HCT116 (cell line): ENCODE measurements around the gene SEC61A1. TPM values are rescaled to one million over a fixed set of nuclear protein-coding genes. Genes with fewer than 3 reads are reported as not detected.

Source experiments
- ATAC-seq: fragments of 200-7000 bp; cut with Tn5 transposase; 2 replicates; pipeline ENCODE4 v1.9.1; 2020; ENCODE audit warnings: mild to moderate bottlenecking, moderate library complexity
- BruUV-seq: library from RNA; stranded (reverse); fragments of 400-500 nt; replicated peaks from 2 replicates; lab custom pipeline; 2021; lab: Mats Ljungman, UMichigan
- CTCF ChIA-PET: fragments of 300-600 bp; sonication (Branson Sonifier 250); formaldehyde crosslinking; loops from one replicate; lab custom pipeline; 2021; ENCODE audit warnings: antibody characterized with exemption; lab: Charles Lee
- POLR2A ChIA-PET: fragments of 300-600, 350-600 bp; sonication (Branson Sonifier 250); formaldehyde crosslinking; loops from one replicate; lab custom pipeline; 2021; ENCODE audit warnings: antibody characterized with exemption; lab: Charles Lee
- RAD21 ChIA-PET, 2 experiments: fragments of 300-600 bp; sonication (Branson Sonifier 250); formaldehyde crosslinking; loops; one replicate each; lab custom pipeline; 2023; ENCODE audit warnings: low total read pairs in 2 of 2; ENCODE audit not compliant: uncharacterized antibody in 2 of 2, unreplicated experiment in 2 of 2, low non-redundant PET in 1 of 2; lab: Charles Lee
- DNase-seq: peaks from one replicate; pipeline ENCODE4 v3.0.0-alpha.2; 2010; ENCODE audit warnings: low read depth, low spot score
- H2AFZ ChIP-seq: fragments of 200-600 bp; shearing (Covaris generic), sonication (generic); 2 replicates; pipeline ENCODE4 v1.6.1; 2017; ENCODE audit warnings: low read depth, mixed run types, mixed read lengths, antibody characterized with exemption, low read length; ENCODE audit not compliant: poor library complexity, severe bottlenecking
- H3K27ac ChIP-seq: 2 replicates; pipeline ENCODE4 v1.5.1; 2012; ENCODE audit warnings: low read depth, low read length
- H3K27me3 ChIP-seq: fragments of 200-600 bp; sonication (generic); 2 replicates; pipeline ENCODE4 v1.6.1; 2016; ENCODE audit warnings: mixed run types, low read length, mixed read lengths; ENCODE audit not compliant: insufficient read depth
- H3K36me3 ChIP-seq, 2 experiments: fragments of 200-500 bp in 1 of 2; fragments of 200-600 bp in 1 of 2; sonication (Bioruptor generic) in 1 of 2; sonication (generic) in 1 of 2; 2 replicates each; pipeline versions ENCODE4 v1.5.1 to v1.6.1; 2014 to 2016; ENCODE audit warnings: low read length in 2 of 2, inconsistent platforms in 1 of 2, mixed read lengths in 1 of 2, mixed run types in 1 of 2; ENCODE audit not compliant: insufficient read depth in 2 of 2, control insufficient read depth in 1 of 2
- H3K4me1 ChIP-seq, 2 experiments: fragments of 200-600 bp in 1 of 2; sonication (generic) in 1 of 2; 2 replicates each; pipeline versions ENCODE4 v1.5.1 to v1.6.1; 2012 to 2017; ENCODE audit warnings: low read length in 2 of 2, inconsistent platforms in 1 of 2, mild to moderate bottlenecking in 1 of 2, mixed read lengths in 1 of 2, mixed run types in 1 of 2, moderate library complexity in 1 of 2; ENCODE audit not compliant: insufficient read depth in 2 of 2, control insufficient read depth in 1 of 2
- H3K4me2 ChIP-seq: fragments of 200-600 bp; sonication (generic); 2 replicates; pipeline ENCODE4 v1.6.1; 2017; ENCODE audit warnings: mixed run types, low read length, mixed read lengths
- H3K4me3 ChIP-seq, 2 experiments: fragments of 200-600 bp in 1 of 2; sonication (generic) in 1 of 2; replicated peaks in 1 of 2; 2 replicates each; pipeline ENCODE4 v1.5.1; 2011 to 2016; ENCODE audit warnings: low read length in 2 of 2, control low read depth in 1 of 2, low read depth in 1 of 2, mild to moderate bottlenecking in 1 of 2, mixed read lengths in 1 of 2, mixed run types in 1 of 2
- H3K79me2 ChIP-seq: fragments of 200-600 bp; sonication (generic); 2 replicates; pipeline ENCODE4 v1.6.1; 2017; ENCODE audit warnings: mild to moderate bottlenecking, mixed run types, low read length, moderate library complexity, mixed read lengths; ENCODE audit not compliant: insufficient read depth
- H3K9ac ChIP-seq: fragments of 200-600 bp; sonication (generic); 2 replicates; pipeline ENCODE4 v1.6.1; 2016; ENCODE audit warnings: low read length, mixed read lengths
- H3K9me2 ChIP-seq: fragments of 200-600 bp; sonication (generic), shearing (Covaris generic); 2 replicates; pipeline ENCODE4 v1.6.1; 2017; ENCODE audit warnings: mixed run types, mild to moderate bottlenecking, moderate library complexity; ENCODE audit not compliant: insufficient read depth
- H3K9me3 ChIP-seq, 2 experiments: fragments of 200-500 bp in 1 of 2; fragments of 200-600 bp in 1 of 2; sonication (Bioruptor generic) in 1 of 2; sonication (generic) in 1 of 2; 2 replicates each; pipeline ENCODE4 v1.6.1; 2014 to 2017; ENCODE audit warnings: low read length in 2 of 2, mixed read lengths in 2 of 2, inconsistent platforms in 1 of 2, low read depth in 1 of 2, mild to moderate bottlenecking in 1 of 2, mixed run types in 1 of 2, moderate library complexity in 1 of 2; ENCODE audit not compliant: control insufficient read depth in 1 of 2, insufficient read depth in 1 of 2
- H4K20me1 ChIP-seq: fragments of 200-600 bp; sonication (generic), shearing (Covaris generic); 2 replicates; pipeline ENCODE4 v1.6.1; 2017; ENCODE audit warnings: mixed run types, mild to moderate bottlenecking, moderate library complexity; ENCODE audit not compliant: insufficient read depth
- ATF3 ChIP-seq: IDR thresholded peaks from 2 replicates; pipeline ENCODE4 v1.6.1; 2012
- CBX3 ChIP-seq: IDR thresholded peaks from 2 replicates; pipeline ENCODE4 v1.6.1; 2012; ENCODE audit warnings: low read depth
- CEBPB ChIP-seq: IDR thresholded peaks from 2 replicates; pipeline ENCODE4 v1.6.1; 2012; ENCODE audit warnings: low read depth
- CTCF ChIP-seq, 3 experiments: fragments of 200-600 bp in 1 of 3; sonication (generic) in 1 of 3; IDR thresholded peaks in 2 of 3; conservative IDR thresholded peaks in 1 of 3; 2 replicates each; pipeline ENCODE4 v1.5.1; 2012 to 2017; ENCODE audit warnings: low read depth in 2 of 3, low read length in 2 of 3, antibody characterized with exemption in 1 of 3, borderline replicate concordance in 1 of 3, control low read depth in 1 of 3, mild to moderate bottlenecking in 1 of 3, mixed read lengths in 1 of 3, mixed run types in 1 of 3, moderate library complexity in 1 of 3; ENCODE audit not compliant: insufficient read depth in 1 of 3
- ELF1 ChIP-seq: IDR thresholded peaks from 2 replicates; pipeline ENCODE4 v1.6.1; 2012; ENCODE audit warnings: low read depth, borderline replicate concordance
- EZH2 ChIP-seq: fragments of 200-600 bp; sonication (generic); IDR thresholded peaks from 2 replicates; pipeline ENCODE4 v1.6.1; 2017; ENCODE audit warnings: antibody characterized with exemption, mixed run types
- EZH2phosphoT487 ChIP-seq: fragments of 200-600 bp; IDR thresholded peaks from 2 replicates; pipeline ENCODE4 v1.6.1; 2018; ENCODE audit warnings: antibody characterized with exemption, borderline replicate concordance
- MAX ChIP-seq: IDR thresholded peaks from 2 replicates; pipeline ENCODE4 v1.6.1; 2012
- POLR2A ChIP-seq: IDR thresholded peaks from 2 replicates; pipeline ENCODE4 v1.7.0; 2011; ENCODE audit warnings: borderline replicate concordance; ENCODE audit not compliant: insufficient read depth, insufficient read length; ENCODE audit errors: extremely low read depth
- RAD21 ChIP-seq: IDR thresholded peaks from 2 replicates; pipeline ENCODE4 v1.6.1; 2012; ENCODE audit warnings: low read depth, mild to moderate bottlenecking
- SIN3A ChIP-seq: IDR thresholded peaks from 2 replicates; pipeline ENCODE4 v1.6.1; 2012; ENCODE audit warnings: low read depth
- SRF ChIP-seq: IDR thresholded peaks from 2 replicates; pipeline ENCODE4 v1.6.1; 2012; ENCODE audit warnings: low read depth
- TCF7L2 ChIP-seq: IDR thresholded peaks from 2 replicates; pipeline ENCODE4 v1.7.0; 2011; ENCODE audit warnings: borderline replicate concordance, inconsistent platforms; ENCODE audit not compliant: insufficient read depth, insufficient read length; ENCODE audit errors: extremely low read depth
- ZBTB33 ChIP-seq: IDR thresholded peaks from 2 replicates; pipeline ENCODE4 v1.6.1; 2011; ENCODE audit warnings: mild to moderate bottlenecking, low read length, moderate library complexity; ENCODE audit not compliant: insufficient replicate concordance; ENCODE audit errors: extremely low read depth
- ZFX ChIP-seq: fragments of 450-650 bp; IDR thresholded peaks from 2 replicates; pipeline ENCODE4 v1.6.1; 2017
- ZNF274 ChIP-seq: fragments of 200-500 bp; sonication (Bioruptor generic); IDR thresholded peaks from 2 replicates; pipeline ENCODE4 v1.6.1; 2014; ENCODE audit warnings: mild to moderate bottlenecking, low read depth, low read length, inconsistent platforms
- intact Hi-C: fragments of 100-400 bp; cut with micrococcal nuclease; formaldehyde crosslinking; loops from 2 replicates; pipeline ENCODE4 v1.10.0; 2022
- total RNA-seq: library from RNA; stranded (reverse); gene quantifications from one replicate; pipeline ENCODE4 v1.2.1, GENCODE V29; 2021; ENCODE audit not compliant: unreplicated experiment

Gene SEC61A1
- total RNA-seq, 1 experiment from 2014 or later, result 176 TPM

- H3K27me3 ChIP-seq, result no peaks in the 10 kb centered on the region
- H3K4me2 ChIP-seq, result no peak overlapping the region
- ChIA-PET CTCF (no interaction called here), POLR2A (no interaction called here), RAD21 (no interaction called here)
- no peak overlapping the region for H3K9ac ChIP-seq
- H3K4me3 ChIP-seq, result no peak overlapping the region
- H4K20me1 ChIP-seq, result no peaks in the 10 kb centered on the region
- H3K9me2 ChIP-seq, result no peaks in the 10 kb centered on the region
- H2AFZ ChIP-seq, result no peak overlapping the region
- H3K27ac ChIP-seq, result no peak overlapping the region
- H3K9me3 ChIP-seq, result no peaks in the 10 kb centered on the region
- TF ChIP-seq MAX, result no peak
- ATAC-seq, result no peak
- H3K36me3 ChIP-seq, result peaks cover 52 to 84% of the 10 kb centered on the region in 2 experiments
- DNase-seq, result no peak
- BruUV-seq, result no TSS peak
- H3K79me2 ChIP-seq, result peaks cover 65% of the 10 kb centered on the region
- peaks cover 0 to 3% of the 10 kb centered on the region in 2 experiments; a peak in 1 of 4 replicates for H3K4me1 ChIP-seq
- intact Hi-C loops, result no loop called here
Measured at GRCh38 chr3:128100161-128100560, 47.9 kb downstream of the SEC61A1 start.

- H3K9me3 ChIP-seq, result no peaks in the 10 kb centered on the region
- POLR2A ChIA-PET, result no interaction called here
- no peak overlapping the region for H2AFZ ChIP-seq
- peaks cover 65% of the 10 kb centered on the region for H3K79me2 ChIP-seq
- ATAC-seq (no peak), DNase-seq (no peak)
- H4K20me1 ChIP-seq, result no peaks in the 10 kb centered on the region
- H3K9me2 ChIP-seq, result no peaks in the 10 kb centered on the region
- H3K36me3 ChIP-seq, result peaks cover 52 to 79% of the 10 kb centered on the region in 2 experiments
- H3K27me3 ChIP-seq, result no peaks in the 10 kb centered on the region
- no peak overlapping the region for H3K4me3 ChIP-seq
- intact Hi-C loops, result no loop called here
- H3K4me1 ChIP-seq, result no peaks in the 10 kb centered on the region
- RAD21 ChIA-PET, result no interaction called here
- H3K9ac ChIP-seq, result no peak overlapping the region
- no TSS peak for BruUV-seq
- CTCF ChIA-PET, result no interaction called here
- H3K4me2 ChIP-seq, result no peak overlapping the region
- no peak overlapping the region for H3K27ac ChIP-seq
- TF ChIP-seq ZBTB33 (no peak), SIN3A (no peak), RAD21 (no peak), ZFX (no peak), CEBPB (no peak), EZH2phosphoT487 (no peak), ELF1 (no peak), TCF7L2 (no peak), ZNF274 (no peak), SRF (no peak), ATF3 (no peak), POLR2A (no peak), CTCF (IDR thresholded peaks at IDR 0.05 in 2 of 3, conservative IDR thresholded peaks at IDR 0.05 in 1 of 3; ENCODE audit: borderline replicate concordance in 1 of 3, insufficient read depth in 1 of 3, low read depth in 2 of 3, low read length in 2 of 3) (no peak), EZH2 (no peak), CBX3 (no peak)
Measured at GRCh38 chr3:128100638-128101037, 48.4 kb downstream of the SEC61A1 start.
